HCT116 (cell line): ENCODE results near the gene THSD4. TPM values are rescaled to one million over a fixed set of nuclear protein-coding genes. Genes with fewer than 3 reads are reported as not detected.

Experiments used
- ATAC-seq: fragments of 200-7000 bp; cut with Tn5 transposase; 2 replicates; pipeline ENCODE4 v1.9.1; 2020; ENCODE audit warnings: mild to moderate bottlenecking, moderate library complexity
- BruUV-seq: library from RNA; stranded (reverse); fragments of 400-500 nt; replicated peaks from 2 replicates; lab custom pipeline; 2021; lab: Mats Ljungman, UMichigan
- CTCF ChIA-PET: fragments of 300-600 bp; sonication (Branson Sonifier 250); formaldehyde crosslinking; loops from one replicate; lab custom pipeline; 2021; ENCODE audit warnings: antibody characterized with exemption; lab: Charles Lee
- POLR2A ChIA-PET: fragments of 300-600, 350-600 bp; sonication (Branson Sonifier 250); formaldehyde crosslinking; loops from one replicate; lab custom pipeline; 2021; ENCODE audit warnings: antibody characterized with exemption; lab: Charles Lee
- RAD21 ChIA-PET, 2 experiments: fragments of 300-600 bp; sonication (Branson Sonifier 250); formaldehyde crosslinking; loops; one replicate each; lab custom pipeline; 2023; ENCODE audit warnings: low total read pairs in 2 of 2; ENCODE audit not compliant: uncharacterized antibody in 2 of 2, unreplicated experiment in 2 of 2, low non-redundant PET in 1 of 2; lab: Charles Lee
- DNase-seq: peaks from one replicate; pipeline ENCODE4 v3.0.0-alpha.2; 2010; ENCODE audit warnings: low read depth, low spot score
- H2AFZ ChIP-seq: fragments of 200-600 bp; shearing (Covaris generic), sonication (generic); 2 replicates; pipeline ENCODE4 v1.6.1; 2017; ENCODE audit warnings: low read depth, mixed run types, mixed read lengths, antibody characterized with exemption, low read length; ENCODE audit not compliant: poor library complexity, severe bottlenecking
- H3K27ac ChIP-seq: 2 replicates; pipeline ENCODE4 v1.5.1; 2012; ENCODE audit warnings: low read depth, low read length
- H3K27me3 ChIP-seq: fragments of 200-600 bp; sonication (generic); 2 replicates; pipeline ENCODE4 v1.6.1; 2016; ENCODE audit warnings: mixed run types, low read length, mixed read lengths; ENCODE audit not compliant: insufficient read depth
- H3K36me3 ChIP-seq, 2 experiments: fragments of 200-500 bp in 1 of 2; fragments of 200-600 bp in 1 of 2; sonication (Bioruptor generic) in 1 of 2; sonication (generic) in 1 of 2; 2 replicates each; pipeline versions ENCODE4 v1.5.1 to v1.6.1; 2014 to 2016; ENCODE audit warnings: low read length in 2 of 2, inconsistent platforms in 1 of 2, mixed read lengths in 1 of 2, mixed run types in 1 of 2; ENCODE audit not compliant: insufficient read depth in 2 of 2, control insufficient read depth in 1 of 2
- H3K4me1 ChIP-seq, 2 experiments: fragments of 200-600 bp in 1 of 2; sonication (generic) in 1 of 2; 2 replicates each; pipeline versions ENCODE4 v1.5.1 to v1.6.1; 2012 to 2017; ENCODE audit warnings: low read length in 2 of 2, inconsistent platforms in 1 of 2, mild to moderate bottlenecking in 1 of 2, mixed read lengths in 1 of 2, mixed run types in 1 of 2, moderate library complexity in 1 of 2; ENCODE audit not compliant: insufficient read depth in 2 of 2, control insufficient read depth in 1 of 2
- H3K4me2 ChIP-seq: fragments of 200-600 bp; sonication (generic); 2 replicates; pipeline ENCODE4 v1.6.1; 2017; ENCODE audit warnings: mixed run types, low read length, mixed read lengths
- H3K4me3 ChIP-seq, 2 experiments: fragments of 200-600 bp in 1 of 2; sonication (generic) in 1 of 2; replicated peaks in 1 of 2; 2 replicates each; pipeline ENCODE4 v1.5.1; 2011 to 2016; ENCODE audit warnings: low read length in 2 of 2, control low read depth in 1 of 2, low read depth in 1 of 2, mild to moderate bottlenecking in 1 of 2, mixed read lengths in 1 of 2, mixed run types in 1 of 2
- H3K79me2 ChIP-seq: fragments of 200-600 bp; sonication (generic); 2 replicates; pipeline ENCODE4 v1.6.1; 2017; ENCODE audit warnings: mild to moderate bottlenecking, mixed run types, low read length, moderate library complexity, mixed read lengths; ENCODE audit not compliant: insufficient read depth
- H3K9ac ChIP-seq: fragments of 200-600 bp; sonication (generic); 2 replicates; pipeline ENCODE4 v1.6.1; 2016; ENCODE audit warnings: low read length, mixed read lengths
- H3K9me2 ChIP-seq: fragments of 200-600 bp; sonication (generic), shearing (Covaris generic); 2 replicates; pipeline ENCODE4 v1.6.1; 2017; ENCODE audit warnings: mixed run types, mild to moderate bottlenecking, moderate library complexity; ENCODE audit not compliant: insufficient read depth
- H3K9me3 ChIP-seq, 2 experiments: fragments of 200-500 bp in 1 of 2; fragments of 200-600 bp in 1 of 2; sonication (Bioruptor generic) in 1 of 2; sonication (generic) in 1 of 2; 2 replicates each; pipeline ENCODE4 v1.6.1; 2014 to 2017; ENCODE audit warnings: low read length in 2 of 2, mixed read lengths in 2 of 2, inconsistent platforms in 1 of 2, low read depth in 1 of 2, mild to moderate bottlenecking in 1 of 2, mixed run types in 1 of 2, moderate library complexity in 1 of 2; ENCODE audit not compliant: control insufficient read depth in 1 of 2, insufficient read depth in 1 of 2
- H4K20me1 ChIP-seq: fragments of 200-600 bp; sonication (generic), shearing (Covaris generic); 2 replicates; pipeline ENCODE4 v1.6.1; 2017; ENCODE audit warnings: mixed run types, mild to moderate bottlenecking, moderate library complexity; ENCODE audit not compliant: insufficient read depth
- ATF3 ChIP-seq: IDR thresholded peaks from 2 replicates; pipeline ENCODE4 v1.6.1; 2012
- EGR1 ChIP-seq: IDR thresholded peaks from 2 replicates; pipeline ENCODE4 v1.6.1; 2012; ENCODE audit warnings: low read depth
- SIN3A ChIP-seq: IDR thresholded peaks from 2 replicates; pipeline ENCODE4 v1.6.1; 2012; ENCODE audit warnings: low read depth
- SP1 ChIP-seq: IDR thresholded peaks from 2 replicates; pipeline ENCODE4 v1.6.1; 2012; ENCODE audit warnings: low read depth
- ZFX ChIP-seq: fragments of 450-650 bp; IDR thresholded peaks from 2 replicates; pipeline ENCODE4 v1.6.1; 2017
- intact Hi-C: fragments of 100-400 bp; cut with micrococcal nuclease; formaldehyde crosslinking; loops from 2 replicates; pipeline ENCODE4 v1.10.0; 2022
- total RNA-seq: library from RNA; stranded (reverse); gene quantifications from one replicate; pipeline ENCODE4 v1.2.1, GENCODE V29; 2021; ENCODE audit not compliant: unreplicated experiment

THSD4 gene
- total RNA-seq, 1 experiment from 2014 or later, result 30.5 TPM

- intact Hi-C loops, result no loop called here
- no peak for ATAC-seq
Measured at GRCh38 chr15:71679223-71679792, 564.0 kb downstream of the THSD4 start.

DNA sequence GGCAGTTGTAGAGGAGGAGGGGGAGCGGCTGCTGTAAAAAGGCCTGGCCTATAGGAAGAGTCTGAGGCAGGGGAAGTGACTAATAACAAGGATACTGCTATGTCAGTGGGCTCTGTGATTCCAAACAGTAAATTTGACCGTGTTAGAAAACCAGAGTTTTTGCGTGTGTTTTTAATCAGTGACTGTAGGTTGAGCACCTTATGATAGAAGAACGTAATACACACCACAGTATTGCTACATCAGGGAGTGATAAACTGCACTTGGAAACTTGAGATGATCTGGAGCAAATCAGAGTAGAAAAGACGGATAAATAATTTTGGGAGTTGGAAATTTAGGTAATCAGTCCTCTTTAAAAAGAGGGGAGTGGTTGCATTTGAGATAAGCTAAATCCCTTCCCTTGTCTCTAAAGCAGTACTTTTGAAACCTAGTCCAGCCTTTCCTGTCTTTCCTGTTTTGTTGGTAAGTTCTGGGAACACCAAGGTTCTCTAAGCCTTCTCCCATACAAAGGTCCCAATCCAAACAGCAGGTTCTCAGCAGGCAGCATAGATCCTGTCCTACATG lies 564.6 kb downstream of the THSD4 start:
- intact Hi-C loops, result no loop called here

More at GRCh38 chr15:71679223-71679792, 564.0 kb downstream of the THSD4 start:
- CTCF ChIA-PET, result no interaction called here
- H3K4me3 ChIP-seq, result no peak overlapping the region
- no peak overlapping the region for H3K27ac ChIP-seq
- RAD21 ChIA-PET, result no interaction called here
- TF ChIP-seq ATF3 (no peak), SP1 (no peak), SIN3A (no peak)
- no TSS peak for BruUV-seq
- peaks cover 20 to 46% of the 10 kb centered on the region in 2 experiments for H3K4me1 ChIP-seq
- no peaks in the 10 kb centered on the region for H3K36me3 ChIP-seq
- POLR2A ChIA-PET, result no interaction called here
- no peaks in the 10 kb centered on the region for H3K27me3 ChIP-seq
- 0 out of 2 replicates have a peak overlapping the region, but pooled peaks have one; percentile 15 for H3K4me2 ChIP-seq
- no peak overlapping the region for H3K9ac ChIP-seq
- no peaks in the 10 kb centered on the region for H4K20me1 ChIP-seq
- no peaks in the 10 kb centered on the region for H3K79me2 ChIP-seq
- H3K9me3 ChIP-seq, result no peaks in the 10 kb centered on the region
- no peak for DNase-seq
- no peaks in the 10 kb centered on the region for H3K9me2 ChIP-seq
- H2AFZ ChIP-seq, result no peak overlapping the region

More for the DNA sequence above, 564.6 kb downstream of the THSD4 start:
- Histone ChIP-seq H3K36me3 (no peaks in the 10 kb centered on the region), H3K4me2 (0 out of 2 replicates have a peak overlapping the region, but pooled peaks have one; percentile 15), H3K4me3 (no peak overlapping the region), H4K20me1 (no peaks in the 10 kb centered on the region), H3K9me2 (no peaks in the 10 kb centered on the region), H3K27ac (no peak overlapping the region), H3K9ac (no peak overlapping the region), H3K27me3 (no peaks in the 10 kb centered on the region), H3K79me2 (no peaks in the 10 kb centered on the region), H2AFZ (no peak overlapping the region), H3K4me1 (peaks cover 20 to 46% of the 10 kb centered on the region in 2 experiments), H3K9me3 (no peaks in the 10 kb centered on the region)
- ChIA-PET CTCF (no interaction called here), RAD21 (no interaction called here), POLR2A (no interaction called here)
- TF ChIP-seq EGR1, result no peak
- TF ChIP-seq ZFX, result no peak
- TF ChIP-seq SP1, result peak; percentile 20; the same call in 1 of the 2 replicates
- DNase-seq, result no peak
- BruUV-seq, result no TSS peak
- ATAC-seq, result no peak; the same call in 1 of the 2 replicates
